DMS153 treated with DMSO at 0.1 percent for 48 hours (cell line): Measurements from ENCODE around the gene KCNT1.
"Not testable (repeated sequence)": the region's sequence is repeated elsewhere in the genome, so short reads cannot be mapped to it uniquely, and the experiment has no call there.

ENCODE experiments used
- DNase-seq: peaks from one replicate; lab custom pipeline; 2025; ENCODE audit not compliant: unreplicated experiment; lab: John Stamatoyannopoulos, UW

Gene KCNT1

DNA sequence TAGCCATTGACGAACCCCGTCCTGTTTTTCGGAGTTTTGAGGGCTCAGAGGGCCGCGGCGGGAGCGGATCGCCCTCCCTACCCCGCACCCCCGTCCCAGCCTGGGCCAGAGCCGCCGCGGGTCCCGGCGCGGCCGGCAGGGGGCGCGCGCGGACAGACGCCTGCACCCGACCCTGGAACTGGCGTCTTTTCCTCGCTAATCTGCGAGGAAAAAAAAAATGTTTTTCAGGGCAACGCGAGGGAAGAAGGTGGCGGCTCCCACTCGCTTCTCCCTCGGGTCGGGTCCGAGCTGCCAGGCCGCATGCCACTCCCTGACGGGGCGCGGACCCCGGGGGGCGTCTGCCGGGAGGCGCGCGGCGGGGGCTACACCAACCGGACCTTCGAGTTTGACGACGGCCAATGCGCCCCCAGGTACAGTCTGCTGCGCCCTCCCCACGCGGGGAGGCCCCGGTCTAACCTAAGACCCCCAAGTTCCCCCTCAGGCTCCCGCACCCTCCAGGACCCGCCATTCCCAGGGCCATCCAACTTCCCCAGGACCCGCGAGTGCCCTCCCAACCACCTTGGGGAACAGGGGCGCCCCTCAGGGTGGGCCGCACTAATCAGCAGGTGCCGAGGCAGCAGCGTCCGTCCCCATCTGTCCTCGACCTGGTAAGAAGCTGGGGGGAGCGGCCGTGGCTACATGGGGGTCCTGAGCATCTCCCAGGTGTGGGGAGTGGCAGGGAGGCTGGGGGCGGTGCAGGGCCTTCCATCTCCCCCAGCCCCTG lies at the start of gene KCNT1:
KCNT1 (plus strand) TSS at position 227 of the 763 bp plus-strand sequence; CDS start at position 301, 74 bp downstream.
- peak; percentile 2 for DNase-seq

GRCh38 chr9:135655317-135655716 lies 46.7 kb upstream of the KCNT1 start:
- no peak for DNase-seq

DNA sequence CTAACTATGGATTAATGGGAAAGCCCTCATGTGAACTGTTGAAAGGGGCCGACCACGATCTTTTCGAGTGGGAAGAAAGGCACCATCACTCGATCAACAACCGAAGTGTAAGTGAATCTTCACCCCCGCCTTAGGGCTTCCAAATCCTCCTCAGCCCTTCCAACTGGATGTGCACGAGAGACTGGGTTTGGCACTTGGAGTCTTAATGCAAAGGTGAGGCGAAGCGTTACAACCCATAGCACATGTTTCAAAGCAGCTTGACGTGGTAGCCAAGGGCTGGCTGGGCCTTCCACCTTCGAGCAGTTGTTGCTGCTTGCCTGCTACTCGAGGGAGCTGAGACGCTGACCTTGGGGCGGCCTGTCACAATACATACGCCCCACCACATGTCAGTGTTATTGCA lies 44.6 kb upstream of the KCNT1 start:
- DNase-seq, result no peak

DNA sequence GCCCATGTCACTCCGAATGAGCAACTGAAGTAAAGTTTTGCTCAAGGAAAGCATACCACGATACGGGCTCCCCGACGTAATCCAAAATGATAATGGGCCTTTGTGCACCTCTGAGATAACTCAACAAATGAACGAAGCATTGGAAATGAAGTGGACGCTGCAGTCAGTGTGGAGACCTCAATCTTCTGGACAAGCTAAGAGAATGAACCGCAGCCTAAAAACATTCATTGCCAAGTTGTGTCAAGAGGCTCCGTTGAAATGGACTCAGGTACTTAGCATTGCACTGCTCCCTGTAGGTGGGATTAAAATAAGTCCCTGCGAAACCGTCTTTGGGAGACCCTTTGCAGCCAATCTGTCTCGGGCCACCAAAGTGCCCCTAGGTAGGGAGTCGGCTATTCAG lies 42.7 kb upstream of the KCNT1 start:
- no peak for DNase-seq

GRCh38 chr9:135660407-135660806 lies 41.6 kb upstream of the KCNT1 start:
- DNase-seq, result no peak

- DNase-seq, result no peak
Measured at GRCh38 chr9:135661816-135662560, 40.0 kb upstream of the KCNT1 start.

DNA sequence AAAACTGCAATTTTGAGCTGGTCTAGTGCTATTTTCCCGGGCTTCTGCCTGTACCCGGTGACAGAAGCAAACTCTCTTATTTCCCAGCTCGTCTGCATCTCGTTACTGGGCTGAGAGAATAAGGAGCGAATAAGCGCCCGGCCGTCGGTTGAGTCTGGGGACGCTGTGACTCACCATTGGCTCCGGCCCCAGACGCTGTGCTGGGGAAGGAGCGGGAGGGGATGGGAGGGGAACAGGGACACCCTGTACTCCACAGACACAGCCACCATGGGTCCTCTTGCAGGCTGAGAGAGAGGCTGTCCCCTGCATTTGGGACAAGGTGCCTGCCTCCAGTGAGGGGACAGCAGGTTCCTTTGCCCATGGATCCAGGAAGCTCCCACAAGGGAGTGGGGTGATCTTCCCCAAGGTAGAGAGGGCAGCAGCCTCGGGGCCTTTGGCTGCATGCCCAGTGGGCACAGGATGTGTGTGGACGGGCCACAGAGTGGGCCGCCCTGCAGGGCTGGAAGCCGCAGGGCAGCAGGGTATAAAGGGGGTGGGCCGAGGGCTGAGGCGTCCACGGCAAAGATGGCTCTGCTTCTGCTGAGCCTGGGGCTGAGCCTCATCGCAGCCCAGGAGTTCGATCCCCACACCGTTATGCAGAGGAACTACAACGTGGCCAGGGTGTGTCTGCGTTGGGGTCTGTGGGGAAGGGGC lies 39.1 kb upstream of the KCNT1 start, which contains the start of gene LCN9:
LCN9 (plus strand) TSS at position 552 of the 693 bp plus-strand sequence; CDS start at position 565, 13 bp downstream.
- no peak for DNase-seq

- DNase-seq, result no peak
Measured at GRCh38 chr9:135663451-135663770, 38.6 kb upstream of the KCNT1 start.

- DNase-seq, result no peak
Measured at GRCh38 chr9:135663857-135664256, 38.1 kb upstream of the KCNT1 start.

DNA sequence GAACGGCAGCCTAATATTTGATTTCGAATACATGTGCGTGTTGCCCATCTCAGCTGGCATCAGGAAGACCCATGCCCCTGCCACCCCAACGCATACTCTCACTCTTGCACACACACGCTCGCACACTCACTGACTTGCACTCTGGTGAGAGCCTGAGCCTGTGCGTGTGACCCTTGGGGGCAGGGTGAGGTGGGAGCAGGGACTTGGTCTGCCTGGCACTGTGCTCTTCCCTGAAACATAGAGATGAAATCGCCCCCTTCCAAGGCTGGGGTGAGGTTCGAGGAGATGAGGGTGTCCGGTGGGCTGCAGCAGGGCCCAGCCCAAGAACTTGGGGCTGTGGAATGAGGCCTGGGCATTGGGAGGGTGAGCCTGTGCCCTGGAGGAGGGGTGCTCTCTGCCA lies 37.7 kb upstream of the KCNT1 start:
- DNase-seq, result no peak

DNA sequence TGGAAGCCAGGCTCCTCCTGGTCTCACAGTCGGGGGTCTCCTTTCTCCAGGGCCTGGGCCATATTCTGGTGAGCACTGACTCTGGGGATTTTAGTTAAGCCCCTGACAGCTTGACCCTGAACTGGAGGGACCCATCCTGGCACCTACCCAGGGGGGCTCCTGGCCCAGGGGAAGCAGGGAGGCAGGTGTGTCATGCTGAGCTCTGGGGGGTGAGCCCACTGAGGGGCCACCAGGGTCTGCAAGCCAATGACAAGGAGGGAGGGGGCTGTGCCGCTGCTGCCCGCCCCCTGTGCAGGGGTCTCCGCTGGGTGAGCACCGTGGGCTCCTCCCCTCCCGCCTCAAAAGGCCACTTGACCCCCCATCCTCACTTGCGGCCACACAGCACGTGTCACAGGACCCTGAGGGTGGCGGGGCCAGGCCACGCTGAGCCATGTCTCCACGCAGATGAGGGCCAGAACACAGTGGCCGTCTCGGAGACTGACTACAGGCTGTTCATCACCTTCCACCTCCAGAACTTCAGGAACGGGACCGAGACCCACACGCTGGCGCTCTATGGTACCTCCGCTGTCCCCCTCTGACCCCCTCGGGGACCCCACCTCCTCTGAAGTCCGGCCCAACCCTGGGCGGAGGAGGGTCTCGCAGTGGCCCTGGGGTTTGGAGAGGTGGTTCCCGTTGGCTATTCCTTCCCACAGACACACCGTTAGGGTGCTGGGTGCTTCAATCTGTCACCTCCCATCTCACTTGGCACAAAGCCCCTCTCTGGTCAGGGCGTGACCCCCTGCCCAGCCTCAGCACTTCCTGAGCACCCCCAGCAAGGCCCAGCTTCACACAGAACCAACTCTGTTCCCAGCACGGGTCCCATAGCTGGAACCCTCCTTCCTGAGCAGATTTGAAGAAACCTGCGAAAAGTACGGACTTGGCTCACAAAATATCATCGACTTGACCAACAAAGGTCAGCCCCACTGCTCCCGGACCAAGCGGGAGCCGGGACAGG lies 36.9 kb upstream of the KCNT1 start:
- no peak for DNase-seq

DNA sequence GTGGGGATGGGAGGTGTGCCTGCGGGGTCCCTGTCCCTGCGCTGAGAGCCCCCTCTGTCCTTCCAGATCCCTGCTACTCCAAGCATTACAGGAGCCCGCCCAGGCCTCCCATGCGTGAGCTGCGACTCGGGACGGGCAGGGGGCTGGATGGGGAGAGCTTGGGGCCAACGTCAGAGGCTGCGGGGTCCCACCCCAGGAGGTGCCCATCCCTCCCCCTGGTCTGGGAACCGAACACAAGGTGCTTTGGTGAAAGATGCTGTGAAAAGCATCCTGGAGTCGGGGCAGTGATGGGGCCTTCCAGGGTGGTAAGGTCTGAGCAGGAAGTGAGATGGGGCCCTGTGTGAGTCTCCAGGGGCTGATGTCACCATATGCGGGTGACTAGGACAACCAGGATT lies 36.2 kb upstream of the KCNT1 start:
- no peak for DNase-seq

GRCh38 chr9:135666534-135667462 lies 35.2 kb upstream of the KCNT1 start:
- DNase-seq, result no peak

GRCh38 chr9:135667463-135668001 lies 34.5 kb upstream of the KCNT1 start:
- no peak for DNase-seq

- not testable (repeated sequence) for DNase-seq
Measured at GRCh38 chr9:135669018-135669417, 33.0 kb upstream of the KCNT1 start.

GRCh38 chr9:135669616-135670285 lies 32.2 kb upstream of the KCNT1 start:
- no peak for DNase-seq

DNA sequence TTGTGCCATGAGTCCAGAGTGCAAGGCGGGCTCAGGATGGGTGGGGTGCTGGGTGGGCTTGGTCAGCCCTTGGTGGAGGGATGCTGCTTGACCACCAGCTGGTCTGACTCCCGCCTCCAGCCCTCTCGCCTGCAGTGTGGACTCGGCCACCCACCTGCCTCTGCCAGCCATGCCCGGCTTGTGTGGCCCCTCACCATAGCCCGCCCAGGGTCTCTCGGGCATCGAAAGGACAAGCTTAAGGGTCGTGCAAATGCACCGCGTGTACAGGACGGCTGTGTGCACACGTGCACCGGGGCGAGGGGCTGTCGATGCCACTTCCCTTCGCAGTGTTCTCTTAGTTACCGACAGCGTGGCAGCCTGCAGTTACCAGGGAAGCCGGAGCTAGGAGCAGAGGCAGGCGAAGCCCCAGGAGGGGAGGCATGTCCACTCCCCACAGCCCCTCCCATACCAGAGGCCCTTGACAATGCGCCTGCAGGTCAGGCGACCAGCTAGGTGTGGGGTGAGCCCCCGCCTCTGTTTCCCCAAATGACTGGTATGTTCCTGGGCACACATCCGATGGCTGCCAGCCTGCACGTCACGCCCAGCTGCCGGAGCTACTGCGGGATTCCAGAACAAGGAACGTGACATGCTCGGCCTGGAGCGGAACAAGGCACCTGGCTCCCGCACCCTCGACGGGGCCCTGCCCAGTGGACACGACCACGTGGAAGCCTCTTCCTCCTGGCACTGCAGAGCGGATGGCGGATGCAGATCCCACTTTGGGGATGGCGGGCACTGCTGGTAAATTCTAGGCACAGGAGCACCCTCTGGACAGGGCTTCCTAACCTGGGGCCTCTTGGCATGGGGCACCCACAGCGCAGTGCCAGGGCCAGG lies 31.0 kb upstream of the KCNT1 start:
- no peak for DNase-seq

GRCh38 chr9:135671591-135672041 lies 30.4 kb upstream of the KCNT1 start:
- no peak for DNase-seq
